Dendritic cell treated with granulocyte-macrophage colony-stimulating factor and Interleukin-4, amounts not matched to agents 40 ng/mL and 50 ng/mL, for 4 days (primary cell): ENCODE measurements around the gene KRCC1.
"Not testable (repeated sequence)": the region's sequence is repeated elsewhere in the genome, so short reads cannot be mapped to it uniquely, and the experiment has no call there.

Experiments used
- H3K27ac Mint-ChIP-seq: one replicate; pipeline ENCODE4 v1.8.0; 2022; ENCODE audit warnings: mild to moderate bottlenecking, mixed read lengths
- H3K27me3 Mint-ChIP-seq: one replicate; pipeline ENCODE4 v1.8.0; 2022; ENCODE audit warnings: mild to moderate bottlenecking, mixed read lengths
- H3K36me3 Mint-ChIP-seq: one replicate; pipeline ENCODE4 v1.8.0; 2022; ENCODE audit warnings: low read depth, mixed read lengths
- H3K4me1 Mint-ChIP-seq: one replicate; pipeline ENCODE4 v1.8.0; 2022; ENCODE audit warnings: low read depth, mixed read lengths
- H3K4me3 Mint-ChIP-seq: one replicate; pipeline ENCODE4 v1.8.0; 2022; ENCODE audit warnings: mild to moderate bottlenecking, moderate library complexity, mixed read lengths
- H3K9me3 Mint-ChIP-seq: one replicate; pipeline ENCODE4 v1.8.0; 2022; ENCODE audit warnings: mixed read lengths
- intact Hi-C: fragments of 100-400 bp; cut with micrococcal nuclease; formaldehyde crosslinking; loops from one replicate; pipeline ENCODE4 v1.15.0; 2022

Gene KRCC1

DNA sequence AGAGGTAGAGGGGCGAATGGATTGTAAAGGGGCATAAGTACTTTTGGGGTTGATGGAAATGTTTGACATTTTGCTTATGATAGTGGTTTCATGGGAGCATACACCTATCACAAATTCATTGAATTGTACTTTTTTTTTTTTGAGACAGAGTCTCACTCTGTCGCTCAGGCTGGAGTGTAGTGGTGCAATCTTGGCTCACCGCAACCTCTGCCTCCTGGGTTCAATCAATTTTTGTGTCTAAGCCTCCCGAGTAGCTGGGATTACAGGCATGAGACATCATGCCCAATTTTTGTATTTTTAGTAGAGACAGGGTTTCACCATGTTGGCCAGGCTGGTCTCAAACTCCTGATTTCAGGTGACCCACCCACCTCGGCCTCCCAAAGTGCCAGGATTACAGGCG, 10.0 kb downstream of the KRCC1 start:
- H3K27me3 Mint-ChIP-seq, H3K27ac Mint-ChIP-seq, H3K9me3 Mint-ChIP-seq, H3K4me3 Mint-ChIP-seq, intact Hi-C loops: not testable (repeated sequence)
- H3K4me1 Mint-ChIP-seq: peaks cover 31% of the 10 kb centered on the region
- peaks cover 44% of the 10 kb centered on the region for H3K36me3 Mint-ChIP-seq

DNA sequence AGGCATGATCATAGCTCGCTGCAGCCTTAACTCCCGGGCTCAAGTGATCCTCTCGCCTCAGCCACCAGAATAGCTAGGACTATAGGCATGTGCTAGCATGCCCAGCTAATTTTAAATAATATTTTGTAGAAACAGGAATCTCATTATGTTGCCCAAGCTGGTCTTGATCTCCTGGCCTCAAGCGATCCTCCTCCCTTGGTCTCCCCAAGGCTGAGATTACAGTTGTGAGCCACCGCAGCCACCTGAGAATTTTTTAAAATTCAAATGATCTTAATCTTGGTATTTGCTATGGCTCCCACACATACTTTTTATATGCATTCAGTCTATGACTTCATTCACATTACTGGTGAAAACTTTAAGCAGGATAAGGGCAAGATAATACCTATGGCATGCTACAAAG, 13.1 kb downstream of the KRCC1 start:
- intact Hi-C loops: no loop called here
- no peak overlapping the region for H3K4me3 Mint-ChIP-seq
- no peaks in the 10 kb centered on the region for H3K9me3 Mint-ChIP-seq
- no peaks in the 10 kb centered on the region for H3K27me3 Mint-ChIP-seq
- peaks cover 48% of the 10 kb centered on the region for H3K36me3 Mint-ChIP-seq
- peaks cover 28% of the 10 kb centered on the region for H3K4me1 Mint-ChIP-seq
- H3K27ac Mint-ChIP-seq: peak overlapping the region; percentile 25

DNA sequence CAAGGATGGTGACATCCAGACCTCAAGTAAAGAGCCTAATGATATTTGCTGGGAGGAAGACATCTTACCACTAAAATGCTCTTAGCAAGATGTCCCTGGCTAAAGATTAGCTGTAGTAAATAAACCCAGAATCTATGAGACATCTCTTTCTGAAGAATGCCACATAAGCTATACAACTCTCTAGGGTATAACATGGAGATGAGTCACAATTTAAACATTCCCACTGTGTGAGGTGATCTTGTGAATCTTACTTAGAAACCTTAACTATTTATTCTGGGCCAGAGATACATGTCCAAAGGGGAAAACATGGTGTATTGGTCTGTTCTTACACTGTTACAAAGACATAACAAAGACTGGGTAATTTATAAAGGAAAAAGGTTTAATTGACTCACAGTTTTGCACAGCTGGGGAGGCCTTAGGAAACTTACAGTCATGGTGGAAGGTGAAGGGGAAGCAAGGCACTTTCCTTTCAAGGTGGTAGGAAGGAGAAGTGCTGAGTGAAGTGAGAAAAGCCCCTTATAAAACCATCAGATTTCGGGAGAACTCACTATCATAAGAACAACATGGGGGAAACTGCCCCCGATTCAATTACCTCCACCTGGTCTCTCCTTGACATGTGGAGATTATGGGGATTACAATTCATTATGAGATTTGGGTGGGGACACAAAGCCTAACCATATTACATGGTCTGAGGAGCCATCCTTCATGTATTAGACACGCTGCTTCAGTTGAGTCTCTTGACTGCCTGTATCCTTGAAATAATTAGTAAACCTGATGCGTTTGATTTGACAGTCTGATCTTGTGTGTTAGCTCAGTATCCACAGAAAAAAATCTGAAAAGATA, 17.1 kb downstream of the KRCC1 start:
- peaks cover 33% of the 10 kb centered on the region for H3K4me1 Mint-ChIP-seq
- intact Hi-C loops: no loop called here
- peaks cover 46% of the 10 kb centered on the region for H3K36me3 Mint-ChIP-seq
- no peaks in the 10 kb centered on the region for H3K27me3 Mint-ChIP-seq
- peak overlapping the region; percentile 30 for H3K27ac Mint-ChIP-seq
- H3K4me3 Mint-ChIP-seq: no peak overlapping the region
- H3K9me3 Mint-ChIP-seq: no peaks in the 10 kb centered on the region

DNA sequence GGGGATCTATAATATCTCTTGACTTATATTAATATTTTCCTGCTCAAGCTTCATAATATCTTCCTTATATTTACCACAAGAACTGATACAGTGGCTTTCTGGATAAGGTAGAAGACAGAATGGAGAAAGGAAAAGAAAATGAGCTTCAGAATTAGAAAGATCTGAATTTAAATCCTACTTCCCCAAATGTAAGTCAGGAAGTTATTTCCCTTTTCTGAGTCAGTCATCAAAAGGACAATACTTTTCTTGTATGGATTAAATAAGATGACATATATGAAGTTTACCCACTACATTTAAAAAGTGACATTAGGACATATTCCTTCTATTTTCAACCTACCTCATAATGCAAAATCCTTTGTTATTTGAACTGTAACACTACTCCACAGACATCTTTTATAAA, 19.0 kb downstream of the KRCC1 start:
- H3K4me3 Mint-ChIP-seq: no peak overlapping the region
- H3K4me1 Mint-ChIP-seq: peaks cover 27% of the 10 kb centered on the region
- peaks cover 48% of the 10 kb centered on the region for H3K36me3 Mint-ChIP-seq
- no peaks in the 10 kb centered on the region for H3K27me3 Mint-ChIP-seq
- H3K27ac Mint-ChIP-seq: peak overlapping the region; percentile 65
- intact Hi-C loops: loop anchor here (2.0 kb wide), 1 partner anchor 16 kb away; no protein-coding TSS in a partner anchor
- H3K9me3 Mint-ChIP-seq: no peaks in the 10 kb centered on the region

DNA sequence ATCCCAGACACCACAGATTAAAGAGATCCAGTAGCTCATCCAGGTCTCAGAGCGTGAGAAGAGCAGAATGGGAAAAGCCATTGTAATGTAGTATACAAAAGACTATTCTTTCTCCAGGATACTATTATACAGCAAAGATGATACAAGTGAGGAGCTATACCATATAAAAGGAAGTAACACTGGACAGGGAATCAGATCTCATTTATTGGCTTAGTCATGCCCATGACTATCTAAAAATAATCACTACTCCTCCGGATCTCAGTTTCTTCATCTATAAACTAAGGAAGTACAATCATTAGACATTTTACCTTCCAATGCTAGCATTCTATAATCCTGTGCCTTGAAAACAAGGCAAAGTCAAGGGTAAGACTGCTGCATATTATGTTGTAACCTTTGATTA, 19.4 kb downstream of the KRCC1 start:
- Mint-ChIP-seq H3K4me3 (no peak overlapping the region), H3K27ac (peak overlapping the region; percentile 65), H3K9me3 (no peaks in the 10 kb centered on the region), H3K4me1 (peaks cover 27% of the 10 kb centered on the region), H3K27me3 (no peaks in the 10 kb centered on the region), H3K36me3 (peaks cover 50% of the 10 kb centered on the region)
- intact Hi-C loops: loop anchor here (2.0 kb wide), 1 partner anchor 17 kb away; no protein-coding TSS in a partner anchor

DNA sequence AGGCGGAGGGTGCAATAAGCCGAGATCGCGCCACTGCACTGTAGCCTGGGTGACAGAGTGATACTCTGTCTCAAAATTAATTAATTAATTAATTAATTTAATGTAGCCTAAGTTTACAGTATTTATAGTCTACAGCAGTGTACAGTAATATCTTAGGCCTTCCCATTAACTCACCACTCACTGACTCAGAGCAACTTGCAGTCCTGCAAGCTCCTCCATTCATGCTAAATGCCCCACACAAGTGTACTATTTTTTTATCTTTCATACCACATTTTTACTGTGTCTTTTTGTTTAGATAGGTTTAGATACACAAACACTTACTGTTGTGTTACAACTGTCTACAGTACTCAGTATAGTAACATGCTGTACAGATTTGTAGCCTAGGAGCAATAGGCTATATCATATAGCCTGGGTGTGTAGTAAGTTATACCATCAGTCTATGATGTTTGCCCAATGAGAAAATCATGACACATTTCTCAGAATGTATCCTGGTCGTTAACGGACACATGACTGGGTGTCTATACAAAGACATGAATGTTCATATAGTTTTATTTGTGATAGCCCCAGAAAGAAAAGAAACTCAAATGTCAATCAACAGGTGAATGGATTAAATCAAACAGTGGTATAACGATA, 23.4 kb downstream of the KRCC1 start:
- Mint-ChIP-seq H3K4me3 (no peak overlapping the region), H3K27ac (no peak overlapping the region), H3K4me1 (peaks cover 35% of the 10 kb centered on the region), H3K9me3 (no peaks in the 10 kb centered on the region), H3K36me3 (peaks cover 67% of the 10 kb centered on the region), H3K27me3 (no peaks in the 10 kb centered on the region)
- intact Hi-C loops: no loop called here

DNA sequence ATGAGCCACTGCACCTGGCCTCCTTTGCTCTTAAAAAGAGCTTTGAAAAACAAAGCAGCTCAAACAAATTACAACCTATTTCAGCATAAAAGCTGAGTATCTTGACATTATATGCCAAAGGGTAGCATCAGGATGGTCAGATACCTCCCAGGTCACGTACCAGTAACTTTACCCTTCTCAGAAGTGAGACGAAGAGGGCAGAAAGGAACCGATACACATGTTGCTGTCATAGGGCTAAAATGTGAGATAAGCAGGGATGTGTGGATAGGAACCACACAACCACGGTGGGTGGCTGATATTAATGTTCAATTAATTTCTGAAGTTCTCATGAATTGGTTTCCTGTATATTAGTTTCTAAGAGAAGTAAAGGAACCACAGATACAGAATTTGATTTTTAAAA, 26.7 kb downstream of the KRCC1 start:
- Mint-ChIP-seq H3K4me1 (peaks cover 34% of the 10 kb centered on the region), H3K27me3 (no peaks in the 10 kb centered on the region), H3K27ac (peak overlapping the region; percentile 84), H3K36me3 (peaks cover 58% of the 10 kb centered on the region), H3K4me3 (no peak overlapping the region), H3K9me3 (no peaks in the 10 kb centered on the region)
- intact Hi-C loops: no loop called here

DNA sequence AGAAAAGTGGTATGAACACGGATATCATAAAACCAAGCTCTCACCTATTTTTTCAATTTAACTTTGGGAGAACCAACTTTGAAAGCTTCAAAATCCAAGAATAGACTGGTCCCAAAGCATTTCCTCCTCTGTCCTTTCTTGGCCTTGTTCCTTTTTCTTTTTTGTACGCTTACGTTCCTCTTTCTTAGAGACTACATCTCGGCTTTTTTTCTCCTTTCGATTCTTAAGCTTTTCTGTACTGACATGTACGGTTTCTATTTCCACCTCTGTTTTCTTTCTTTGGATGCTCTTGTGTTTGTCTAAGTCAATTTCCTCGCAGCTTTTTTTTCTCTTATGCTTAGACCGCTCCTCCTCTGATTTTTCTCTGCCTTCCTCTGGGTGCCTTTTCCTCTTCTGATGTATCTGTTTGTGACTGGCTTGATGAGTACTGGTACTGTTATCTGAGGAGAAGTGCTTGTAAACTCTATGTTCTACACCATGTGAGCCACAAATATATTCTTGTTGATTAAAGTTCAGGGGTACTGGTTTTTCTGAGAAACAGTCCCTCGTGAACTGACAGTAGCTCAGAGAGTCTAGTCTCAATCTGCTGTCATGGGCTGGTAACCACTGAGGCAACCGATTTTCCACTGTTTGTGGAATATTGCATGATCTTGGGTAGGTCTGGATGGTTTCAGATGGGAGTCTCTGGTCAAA, 27.7 kb downstream of the KRCC1 start:
- Mint-ChIP-seq H3K4me1 (peaks cover 34% of the 10 kb centered on the region), H3K36me3 (peaks cover 47% of the 10 kb centered on the region), H3K27ac (peak overlapping the region; percentile 84), H3K4me3 (peak overlapping the region; percentile 78), H3K27me3 (no peaks in the 10 kb centered on the region), H3K9me3 (no peaks in the 10 kb centered on the region)
- intact Hi-C loops: no loop called here

DNA sequence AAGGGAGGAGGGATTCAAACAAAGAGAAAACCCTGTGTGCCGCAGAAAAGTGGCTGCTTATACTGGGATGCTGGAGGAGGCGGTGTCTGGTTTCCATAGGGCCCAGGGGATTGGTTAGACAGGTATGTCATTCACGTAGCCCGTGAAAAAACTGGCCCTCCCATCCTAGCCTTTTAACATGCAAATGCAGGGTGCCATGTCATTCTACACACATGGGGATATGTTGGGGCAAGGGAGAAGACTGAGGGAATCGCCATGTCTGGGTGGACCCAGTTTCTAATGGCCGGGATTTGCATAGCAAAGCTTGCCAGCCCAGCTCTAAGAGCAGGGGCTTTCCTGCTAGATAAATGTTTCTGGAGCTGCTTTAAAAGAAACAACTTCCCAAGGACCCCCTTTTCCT, 31.1 kb downstream of the KRCC1 start:
- Mint-ChIP-seq H3K4me3 (no peak overlapping the region), H3K27ac (no peak overlapping the region), H3K9me3 (no peaks in the 10 kb centered on the region), H3K36me3 (peaks cover 20% of the 10 kb centered on the region), H3K4me1 (peaks cover 34% of the 10 kb centered on the region), H3K27me3 (no peaks in the 10 kb centered on the region)
- intact Hi-C loops: no loop called here

DNA sequence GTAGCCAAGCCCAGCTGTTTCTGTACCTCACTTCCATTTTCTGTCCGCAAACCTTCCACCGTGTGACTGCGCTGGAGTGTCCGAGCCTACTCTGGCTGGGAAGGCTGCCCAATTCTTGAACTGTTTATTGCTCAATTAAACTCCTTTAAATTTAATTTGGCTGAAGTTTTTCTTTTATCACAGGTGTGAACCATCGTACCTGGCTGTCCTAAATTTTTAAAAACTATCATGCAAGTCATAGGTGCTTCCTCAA, 33.0 kb downstream of the KRCC1 start:
- Mint-ChIP-seq H3K4me3 (no peak overlapping the region), H3K4me1 (peaks cover 32% of the 10 kb centered on the region), H3K27me3 (peaks cover 1% of the 10 kb centered on the region), H3K36me3 (peaks cover under 1% of the 10 kb centered on the region), H3K9me3 (no peaks in the 10 kb centered on the region), H3K27ac (no peak overlapping the region)
- intact Hi-C loops: no loop called here

DNA sequence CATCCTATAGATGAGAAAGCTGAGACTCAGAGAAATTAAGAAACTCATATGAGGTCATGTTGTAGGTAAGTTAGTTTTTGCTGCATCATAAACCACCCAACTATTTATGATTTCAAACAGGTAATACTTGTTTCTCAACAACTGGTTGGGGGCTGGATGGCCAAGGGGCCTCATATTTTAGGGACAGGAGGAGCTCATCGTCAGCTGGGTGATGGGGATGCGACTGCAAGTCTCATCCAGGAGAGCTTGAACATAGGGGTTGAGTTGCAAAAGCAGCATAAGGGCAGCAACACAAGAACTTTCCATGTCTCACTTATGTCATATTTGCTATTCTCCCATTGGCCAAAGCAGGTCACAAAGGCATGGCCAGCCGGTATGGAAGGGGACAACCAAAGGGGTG, 35.6 kb downstream of the KRCC1 start:
- intact Hi-C loops: no loop called here
- H3K4me1 Mint-ChIP-seq: peaks cover 33% of the 10 kb centered on the region
- no peak overlapping the region for H3K4me3 Mint-ChIP-seq
- peaks cover 6% of the 10 kb centered on the region for H3K36me3 Mint-ChIP-seq
- H3K27me3 Mint-ChIP-seq: peaks cover 1% of the 10 kb centered on the region
- no peaks in the 10 kb centered on the region for H3K9me3 Mint-ChIP-seq
- H3K27ac Mint-ChIP-seq: no peak overlapping the region

DNA sequence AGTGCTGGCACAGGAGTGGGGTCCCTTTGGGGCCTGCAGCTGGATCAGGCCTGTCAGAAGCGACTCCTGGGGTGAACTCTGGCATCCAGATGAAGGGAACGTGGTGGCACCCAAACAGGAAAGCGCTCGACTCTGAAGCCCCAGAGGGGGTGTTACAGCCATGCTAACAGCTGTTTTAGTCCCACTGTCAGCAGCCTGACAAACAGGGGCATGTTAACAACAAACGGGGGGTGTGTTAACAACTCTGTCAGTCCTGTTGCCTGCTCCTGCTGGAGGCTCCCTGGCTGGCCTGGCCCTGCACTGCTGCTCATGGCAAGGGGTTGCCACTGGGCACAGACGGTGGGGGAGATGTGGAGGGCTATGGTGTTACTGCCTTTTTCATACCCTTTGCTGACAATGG, 36.7 kb downstream of the KRCC1 start:
- Mint-ChIP-seq H3K36me3 (peaks cover 6% of the 10 kb centered on the region), H3K4me3 (no peak overlapping the region), H3K9me3 (no peaks in the 10 kb centered on the region), H3K4me1 (peaks cover 39% of the 10 kb centered on the region), H3K27me3 (peaks cover 1% of the 10 kb centered on the region), H3K27ac (peak overlapping the region; percentile 68)
- intact Hi-C loops: no loop called here

DNA sequence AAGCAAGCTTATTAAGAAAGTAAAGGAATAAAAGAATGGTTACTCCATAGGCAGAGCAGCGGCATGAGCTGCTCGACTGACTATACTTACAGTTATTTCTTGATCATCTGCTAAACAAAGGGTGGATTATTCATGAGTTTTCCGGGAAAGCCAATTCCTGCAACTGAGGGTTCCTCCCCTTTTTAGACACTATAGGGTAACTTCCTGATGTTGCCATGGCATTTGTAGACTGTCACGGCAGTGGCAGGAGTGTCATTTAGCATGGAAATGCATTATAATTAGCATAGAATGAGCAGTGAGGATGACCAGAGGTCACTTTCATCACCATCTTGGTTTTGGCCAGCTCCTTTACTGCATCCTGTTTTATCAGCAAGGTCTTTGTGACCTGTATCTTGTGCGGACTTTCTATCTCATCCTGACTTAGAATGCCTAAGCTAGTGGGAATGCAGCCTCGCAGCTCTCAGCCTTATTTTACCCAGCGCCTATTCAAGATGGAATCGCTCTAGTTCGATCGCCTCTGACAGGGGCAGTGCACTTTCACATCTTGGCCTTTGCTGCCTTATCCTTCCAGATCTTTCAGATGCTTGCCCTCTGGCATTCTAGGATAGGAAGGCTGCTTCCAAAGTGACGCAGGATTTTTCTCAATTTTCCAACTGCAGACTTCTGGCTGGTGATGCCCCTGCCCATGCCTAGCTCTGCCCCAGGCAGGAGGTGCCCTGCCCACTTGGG, 37.3 kb downstream of the KRCC1 start:
- H3K9me3 Mint-ChIP-seq, intact Hi-C loops, H3K27me3 Mint-ChIP-seq, H3K36me3 Mint-ChIP-seq: not testable (repeated sequence)
- peak overlapping the region; percentile 93 for H3K27ac Mint-ChIP-seq
- peaks cover 39% of the 10 kb centered on the region for H3K4me1 Mint-ChIP-seq
- peak overlapping the region; percentile 87 for H3K4me3 Mint-ChIP-seq

DNA sequence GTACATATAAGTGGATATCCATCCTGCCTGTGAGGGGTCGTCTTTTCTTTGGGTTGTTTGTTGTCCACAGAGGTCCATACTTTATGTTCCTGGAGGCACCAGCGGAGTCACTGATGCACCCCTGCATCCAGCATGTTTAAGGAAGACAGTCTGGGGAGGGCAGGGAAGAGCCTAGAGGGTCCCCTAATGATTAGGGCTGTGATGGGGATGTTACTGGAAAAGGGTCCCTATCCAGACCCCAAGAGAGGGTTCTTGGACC, 37.9 kb downstream of the KRCC1 start:
- H3K9me3 Mint-ChIP-seq, H3K27me3 Mint-ChIP-seq, H3K36me3 Mint-ChIP-seq, intact Hi-C loops: not testable (repeated sequence)
- Mint-ChIP-seq H3K27ac (peak overlapping the region; percentile 93), H3K4me3 (peak overlapping the region; percentile 87), H3K4me1 (peaks cover 39% of the 10 kb centered on the region)
